Activated gamma-delta T cell treated with Interleukin-2 at 50 U/mL for 16 hours (primary cell): ENCODE results near the gene DIO1.

Experiments used
- DNase-seq: peaks from one replicate; pipeline ENCODE4 v3.0.0-alpha.2; 2020

Gene DIO1

DNA sequence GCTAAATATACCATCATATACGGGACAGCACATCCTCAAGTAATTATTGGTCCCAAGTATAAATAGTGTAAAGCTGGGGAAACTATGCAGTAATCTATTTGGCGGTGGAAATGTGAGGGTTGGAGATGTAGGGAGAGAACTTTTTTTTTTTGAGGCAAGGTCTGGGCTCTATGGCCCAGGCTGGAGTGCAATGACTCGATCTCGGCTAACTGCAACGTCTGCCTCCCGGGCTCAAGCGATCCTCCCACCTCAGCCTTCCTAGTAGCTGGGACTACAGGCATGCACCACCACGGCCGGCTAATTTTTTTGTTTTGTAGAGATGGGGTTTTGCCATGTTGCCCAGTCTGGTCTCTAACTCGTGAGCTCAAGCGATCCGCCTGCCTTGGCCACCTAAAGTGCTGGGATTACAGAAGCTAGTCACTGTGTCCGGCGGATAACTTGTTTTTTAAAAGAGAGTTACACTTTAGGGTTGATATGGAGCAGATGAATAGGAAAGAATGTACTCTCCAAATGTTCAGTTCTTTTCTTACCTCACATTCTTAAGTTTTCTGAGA lies 49.6 kb downstream of the DIO1 start:
- DNase-seq = no peak

DNA sequence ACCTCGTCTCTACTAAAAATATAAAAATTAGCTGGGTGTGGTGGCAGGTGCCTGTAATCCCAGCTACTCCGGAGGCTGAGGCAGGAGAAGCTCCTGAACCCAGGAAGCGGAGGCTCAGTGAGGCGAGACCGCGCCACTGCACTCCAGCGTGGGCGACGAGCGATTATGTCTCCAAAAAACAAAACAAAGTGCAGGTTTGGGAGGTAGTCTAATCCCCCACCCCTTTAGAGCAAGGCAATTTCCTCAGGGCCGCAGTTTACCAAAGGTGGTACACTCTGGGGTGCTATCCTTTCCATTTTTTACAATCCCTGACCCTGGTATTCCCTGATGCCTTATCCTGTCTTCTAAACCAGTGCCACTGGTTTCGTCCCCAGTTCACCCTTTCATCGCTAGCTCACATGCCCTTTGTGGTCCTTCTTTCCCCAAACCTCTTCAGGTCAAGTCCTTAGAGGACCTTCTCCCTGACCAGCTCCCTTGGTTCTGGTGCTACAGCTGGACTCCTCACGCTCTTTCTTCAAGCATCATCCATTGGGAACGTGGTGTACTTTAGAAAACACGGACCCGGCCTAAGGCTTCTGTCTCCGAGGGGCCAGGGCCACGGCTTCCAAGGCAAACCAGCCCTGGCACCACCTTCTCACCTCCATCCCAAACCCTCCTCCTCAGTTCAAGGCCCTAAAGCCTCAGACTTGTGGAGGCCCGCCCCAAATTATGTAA lies 50.6 kb downstream of the DIO1 start:
- no peak for DNase-seq

DNA sequence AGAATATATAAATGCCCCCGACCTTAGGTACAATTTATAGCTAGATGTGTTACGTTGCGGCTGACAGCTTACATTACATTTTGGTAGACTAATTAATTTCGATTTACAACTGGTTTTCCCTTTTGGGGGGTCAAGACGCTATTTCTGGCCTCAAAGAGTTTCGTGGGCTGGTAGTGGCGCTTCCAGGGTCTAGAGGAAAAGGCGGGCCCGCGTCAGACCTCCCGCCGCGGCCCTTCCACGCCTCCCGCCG lies 51.1 kb downstream of the DIO1 start:
- DNase-seq = no peak

DNA sequence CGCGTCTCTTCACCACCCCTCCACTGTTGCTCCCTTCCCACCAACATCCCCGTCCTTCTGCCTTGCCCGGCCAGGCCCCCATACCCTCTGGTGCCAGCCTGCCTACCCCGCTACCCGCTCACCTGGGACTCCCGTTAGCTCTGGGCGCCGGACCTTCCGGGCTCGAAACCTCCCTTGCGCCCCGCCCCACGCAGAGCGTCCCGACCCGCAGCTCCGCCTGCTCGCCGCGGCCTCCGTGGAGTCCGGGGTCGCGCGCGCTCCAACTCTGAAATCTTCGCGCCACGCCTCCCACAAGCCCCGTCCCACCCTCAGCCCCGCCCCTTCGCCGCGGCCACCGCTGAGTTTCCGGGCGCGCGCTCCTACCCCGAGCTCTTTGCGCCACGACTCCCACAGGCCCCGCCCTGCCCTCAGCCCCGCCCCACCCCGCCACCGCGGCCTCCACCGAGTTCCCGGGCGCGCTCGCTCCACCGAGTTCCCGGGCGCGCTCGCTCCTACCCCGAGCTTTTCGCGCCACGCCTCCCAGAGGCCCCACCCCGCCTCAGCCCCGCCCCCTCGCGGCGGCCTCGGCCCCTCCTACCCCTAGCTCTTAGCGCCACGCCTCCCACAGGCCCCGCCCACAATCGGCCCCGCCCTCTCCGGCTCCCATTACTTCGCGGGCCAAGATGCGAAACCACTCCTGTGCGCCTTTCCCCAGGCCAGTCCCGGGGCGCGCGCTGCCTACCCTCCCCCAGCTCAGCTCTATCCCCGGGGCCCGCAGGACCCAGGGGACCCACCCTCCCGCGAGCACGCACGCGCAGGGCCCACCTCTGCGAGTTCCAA lies 51.7 kb downstream of the DIO1 start, which contains the start of gene IFT25:
Gene IFT25, minus strand, starts transcription at position 267 of the 819 bp plus-strand sequence. CDS start 5,617 bp downstream, outside the sequence.
- peak; percentile 99 for DNase-seq

DNA sequence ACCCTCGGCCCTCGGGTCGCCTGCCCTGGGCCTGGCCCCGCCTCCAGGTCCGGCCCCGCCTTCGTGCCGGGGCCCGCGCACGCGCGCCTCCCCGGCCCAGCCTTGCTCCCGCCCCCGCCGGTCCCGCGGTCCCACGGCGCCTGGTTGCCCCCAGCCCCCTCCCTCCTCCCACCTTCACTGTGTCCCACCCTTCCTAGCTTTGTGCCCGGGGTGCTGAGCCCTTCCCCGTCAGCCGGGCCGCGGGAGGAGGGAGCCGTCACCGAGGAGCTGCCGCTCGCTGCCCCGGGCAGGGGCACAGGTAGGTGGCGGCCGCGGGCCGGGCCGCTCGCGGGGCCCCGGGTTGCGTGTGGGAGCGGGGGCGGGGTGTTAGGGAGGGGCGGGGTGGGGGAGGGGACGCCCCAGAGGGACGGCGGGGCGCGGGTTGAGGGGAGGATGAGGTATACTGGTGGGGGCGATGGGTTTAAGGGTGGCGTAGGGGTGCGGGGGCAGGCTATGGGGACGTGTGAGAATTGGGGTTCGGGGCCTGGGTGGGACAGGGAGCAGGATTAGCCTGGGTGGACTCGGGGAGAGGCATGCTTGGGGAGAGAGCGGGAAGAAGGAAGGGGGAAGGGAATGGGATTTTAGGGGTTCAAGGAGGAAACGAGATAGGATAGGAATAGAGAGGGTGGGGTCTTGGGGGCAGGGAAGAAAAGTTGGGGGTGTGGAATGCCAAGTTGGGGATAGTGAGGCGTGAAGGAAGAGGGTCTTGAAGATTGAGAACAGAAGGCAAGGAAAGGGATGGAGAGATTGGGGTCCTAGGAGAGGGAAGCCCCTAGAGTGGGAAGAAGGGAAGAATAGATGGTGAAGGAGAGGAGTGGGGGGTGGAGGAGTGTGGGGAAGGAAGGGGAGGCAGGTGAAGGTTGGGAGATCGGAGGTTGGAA lies 52.5 kb downstream of the DIO1 start, which contains the start of gene LRRC42:
Gene LRRC42, plus strand, starts transcription at position 99 of the 920 bp plus-strand sequence. CDS start 5,650 bp downstream, outside the sequence.
- no peak for DNase-seq

DNA sequence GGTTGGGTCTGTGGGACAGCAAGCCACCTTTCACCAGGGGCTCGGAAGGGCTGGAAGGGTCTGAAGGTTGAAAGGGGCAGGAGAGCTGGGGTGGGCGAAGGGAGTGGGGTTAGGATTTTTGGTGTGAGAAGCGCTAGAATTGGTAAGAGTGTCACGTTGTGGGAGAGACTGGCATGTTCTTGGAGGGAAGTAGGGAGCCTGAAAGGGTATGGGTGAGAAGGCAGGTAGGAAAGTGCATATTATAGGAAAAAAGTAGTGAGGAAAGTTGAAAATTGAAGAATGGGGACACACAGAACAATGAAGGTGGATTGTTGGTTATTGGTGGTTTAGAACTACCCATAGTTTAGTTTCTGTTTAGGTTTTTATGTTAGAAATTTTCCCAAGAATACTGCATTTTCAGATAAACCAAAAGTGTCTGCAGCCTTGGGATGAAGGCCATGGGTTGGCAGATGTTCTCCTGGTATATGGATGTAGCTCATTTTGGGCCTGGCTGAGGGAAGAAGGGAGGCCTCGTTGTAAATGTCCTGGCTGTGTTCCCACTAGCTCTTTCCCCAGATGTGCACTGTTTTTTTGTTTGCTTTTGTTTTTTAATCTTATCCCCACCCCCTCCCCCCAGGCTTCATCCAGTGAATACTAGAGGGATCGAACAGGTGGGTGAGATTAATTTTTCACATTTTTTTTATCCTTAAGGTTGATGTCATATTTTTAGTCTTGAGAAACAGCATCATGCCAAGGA lies 53.4 kb downstream of the DIO1 start:
- DNase-seq = no peak

DNA sequence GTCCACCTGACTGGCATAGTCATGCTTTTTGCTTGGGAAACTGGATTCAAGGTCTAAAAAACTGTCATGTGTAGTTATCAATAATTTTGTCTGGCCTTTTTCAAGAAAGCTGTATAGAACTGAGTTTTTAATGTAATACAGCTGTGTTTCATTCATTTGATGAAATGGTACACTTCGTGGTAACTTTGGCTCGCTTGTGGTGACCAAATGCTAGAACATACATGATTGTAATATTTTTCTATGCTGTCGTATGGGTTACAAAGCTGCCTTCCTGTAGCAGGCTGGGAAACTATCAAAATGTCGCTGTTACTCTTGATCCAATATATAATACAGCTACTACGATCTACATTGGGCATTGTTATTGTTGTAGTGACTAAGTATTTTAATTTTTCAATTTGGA lies 54.3 kb downstream of the DIO1 start:
- no peak for DNase-seq

DNA sequence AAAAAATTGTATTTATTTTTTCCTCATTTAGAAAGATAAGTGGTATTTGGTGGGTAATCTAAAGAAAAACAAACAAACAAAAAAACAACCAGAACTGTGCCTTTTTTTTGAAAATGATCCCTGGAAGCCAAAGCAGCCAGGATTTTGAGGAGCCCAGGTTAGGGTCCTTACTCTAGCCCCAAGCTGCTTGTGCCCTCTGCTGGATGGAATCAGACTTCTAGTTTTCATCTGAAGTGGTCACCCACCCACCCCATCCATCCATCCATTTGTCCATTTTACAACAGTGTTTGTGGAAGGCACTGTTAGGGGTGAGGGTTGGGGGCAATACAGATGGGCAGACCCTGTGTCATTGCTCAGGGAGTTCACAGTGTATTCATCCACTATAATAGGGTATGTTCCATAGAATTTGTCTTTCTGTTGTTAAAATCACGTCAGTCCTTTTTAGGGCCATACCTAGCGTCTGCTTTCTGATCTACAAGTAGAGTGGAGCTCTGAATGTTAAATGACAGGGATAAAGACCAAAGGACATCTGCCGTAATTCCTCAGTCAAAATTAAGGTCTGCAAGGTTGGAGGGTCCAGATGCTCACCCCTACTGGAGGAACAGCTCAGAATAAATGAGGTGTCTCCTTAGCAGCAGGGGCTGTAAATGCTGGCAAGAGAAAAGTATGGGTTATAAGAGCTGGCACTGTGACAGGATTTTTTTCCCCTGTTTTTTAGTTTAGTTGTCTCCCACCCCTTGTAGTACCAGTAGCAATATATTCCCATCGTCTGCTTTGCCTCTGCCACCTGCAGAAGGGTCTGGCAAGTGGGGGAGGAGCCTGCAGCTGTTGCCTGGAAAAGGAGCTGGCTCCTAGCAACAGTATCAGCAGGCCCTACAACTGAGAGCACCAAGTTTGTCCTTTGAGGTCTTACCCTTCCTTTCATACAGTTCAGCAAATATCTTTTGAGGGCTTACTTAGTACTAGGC lies 55.3 kb downstream of the DIO1 start:
- peak; percentile 17 for DNase-seq

DNA sequence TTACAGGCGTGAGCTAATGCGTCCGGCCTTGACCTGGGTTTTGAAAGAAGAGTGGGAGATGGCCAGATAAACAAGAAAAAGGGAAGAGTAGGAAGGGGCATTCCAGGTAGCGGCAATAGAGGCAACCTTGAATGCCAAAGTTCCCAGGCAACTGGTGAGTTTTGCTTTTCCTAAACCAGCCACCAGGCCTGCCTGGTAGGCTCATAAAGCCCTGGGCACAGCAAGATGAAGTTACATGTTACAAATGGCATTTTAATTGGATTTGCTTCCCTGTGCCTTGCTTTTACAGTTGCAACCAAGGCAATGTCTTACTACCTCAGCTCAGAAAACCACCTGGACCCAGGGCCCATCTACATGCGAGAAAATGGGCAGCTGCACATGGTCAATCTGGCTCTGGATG lies 57.7 kb downstream of the DIO1 start:
- DNase-seq = no peak

DNA sequence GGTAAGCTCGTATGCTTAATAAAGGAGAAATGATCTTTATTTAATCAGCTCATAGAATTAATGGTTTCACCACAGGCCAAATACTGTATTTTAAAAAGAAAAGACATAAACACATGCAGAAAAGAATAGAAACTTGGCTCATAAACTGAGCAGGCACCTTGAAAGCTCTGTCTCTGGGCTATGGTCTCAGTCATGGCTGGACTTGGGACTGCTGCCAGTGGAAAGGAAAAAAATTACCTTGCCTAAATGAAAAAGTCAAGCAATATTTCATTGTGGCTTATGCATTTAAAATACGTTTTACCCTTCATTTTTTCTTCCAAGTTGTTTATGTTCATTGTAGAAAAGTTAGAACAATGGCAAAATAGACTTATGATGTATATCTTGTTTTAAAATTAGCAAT lies 60.1 kb downstream of the DIO1 start:
- no peak for DNase-seq

DNA sequence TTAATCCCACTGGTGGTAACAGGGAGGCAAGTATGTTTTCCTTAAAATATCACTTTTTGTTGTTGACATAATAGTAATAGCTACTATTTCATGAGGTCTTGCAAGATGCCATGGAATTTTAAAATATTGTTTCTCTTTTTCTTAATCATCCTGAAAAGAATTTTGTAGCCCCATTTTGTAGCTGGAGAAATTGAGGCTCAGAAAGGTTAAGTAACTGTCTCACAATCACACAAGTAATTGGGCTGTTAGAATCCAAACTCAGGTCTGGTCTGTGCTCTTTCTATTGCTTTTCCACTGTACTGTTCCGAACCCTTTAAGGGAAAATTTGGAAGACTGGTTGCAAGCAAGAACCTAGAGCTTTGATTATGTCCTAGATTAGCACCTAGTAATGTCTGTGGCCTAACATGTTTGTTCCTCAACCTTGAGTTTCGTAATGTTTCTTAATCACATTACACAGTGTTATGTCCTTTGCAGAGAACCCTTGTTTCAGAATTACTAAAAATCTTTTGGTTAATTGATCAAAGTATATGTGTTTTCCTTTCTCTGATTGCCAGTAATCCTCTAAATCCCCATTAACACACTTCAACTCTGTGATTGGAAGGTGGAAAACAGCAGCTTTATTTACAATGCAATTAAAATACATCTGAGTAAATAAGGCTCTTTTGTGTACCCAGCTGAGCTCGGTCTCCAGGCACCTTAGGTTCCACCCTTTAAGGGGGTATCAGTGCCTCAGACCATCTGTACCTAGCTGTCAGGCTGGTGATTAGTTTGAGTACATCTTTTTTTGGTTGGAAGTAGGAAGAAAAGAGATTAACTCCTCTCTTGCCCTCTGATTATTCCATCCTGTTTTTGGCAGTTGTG lies 62.6 kb downstream of the DIO1 start:
- DNase-seq = no peak

DNA sequence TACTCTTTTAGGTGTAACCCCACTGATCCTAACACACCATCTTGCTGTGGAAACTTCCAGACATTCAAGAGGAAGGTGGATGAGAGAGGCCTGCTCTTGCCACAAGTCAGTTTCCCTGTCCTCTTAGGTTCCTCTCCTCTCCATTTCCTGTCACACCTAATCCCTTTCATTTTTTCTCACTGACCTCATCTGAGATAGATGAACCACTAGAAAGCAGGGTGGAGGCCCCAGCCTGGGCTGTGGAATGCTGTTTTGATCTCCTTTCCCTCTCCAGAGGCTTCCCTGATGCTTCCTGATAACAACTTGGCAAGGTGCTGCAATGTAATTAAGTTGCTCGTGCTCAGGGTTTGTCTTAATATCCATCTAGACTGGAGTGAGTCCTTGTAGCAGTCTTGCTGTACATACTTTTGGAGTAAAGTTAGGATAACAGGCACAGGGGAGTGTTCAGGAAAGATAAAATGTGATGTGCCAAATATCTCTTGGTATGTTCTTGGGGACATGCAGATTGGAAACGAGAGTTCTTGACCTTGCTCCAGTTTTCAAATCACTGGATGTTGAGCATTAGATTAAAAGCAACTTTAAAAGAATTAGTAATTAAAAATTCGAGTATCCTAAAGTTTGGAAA lies 63.3 kb downstream of the DIO1 start:
- DNase-seq = no peak

DNA sequence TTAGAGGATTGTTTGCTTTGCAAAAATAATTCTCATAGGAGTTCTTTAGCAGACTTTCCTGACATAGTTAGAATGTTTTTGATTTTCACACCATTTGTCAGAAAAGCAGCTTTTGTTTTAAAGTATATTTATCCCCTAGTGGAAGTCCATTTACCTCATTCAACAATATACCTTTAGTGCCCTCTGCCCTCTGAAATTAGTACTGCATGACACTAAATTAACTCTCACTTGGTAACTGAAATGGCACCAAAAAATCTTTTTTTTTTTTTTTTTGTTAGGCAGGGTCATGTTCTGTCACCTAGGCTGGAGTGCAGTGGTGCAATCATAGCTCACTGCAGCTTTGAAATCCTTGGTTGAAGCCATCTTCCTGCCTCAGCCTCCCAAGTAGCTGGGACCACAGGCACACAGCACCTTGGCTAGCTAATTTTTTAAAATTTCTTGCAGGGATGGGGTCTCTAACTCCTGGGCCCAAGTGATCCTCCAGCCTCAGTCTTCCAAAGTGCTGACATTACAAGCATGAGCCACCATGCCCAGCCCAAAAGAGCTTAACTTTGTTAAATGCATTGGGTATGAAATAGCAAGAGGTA lies 65.8 kb downstream of the DIO1 start:
- no peak for DNase-seq
